Measurements from ENCODE around the gene TLR3. TPM values are rescaled to one million over a fixed set of nuclear protein-coding genes. Genes with fewer than 3 reads are reported as not detected.

The TLR3 gene
- polyA plus RNA-seq, 1 donor from 2014 or later, result not detected

- Histone ChIP-seq H3K27ac (ENCODE audit: low read length) (no peak overlapping the region), H3K4me3 (ENCODE audit: low read length) (no peak overlapping the region), H3K4me2 (ENCODE audit: low read length) (no peak overlapping the region), H3K79me2 (replicated peaks; ENCODE audit: insufficient read depth, low read length) (no peaks in the 10 kb centered on the region), H3K9ac (ENCODE audit: low read length) (no peak overlapping the region), H3K27me3 (ENCODE audit: insufficient read depth, low read depth, low read length) (no peaks in the 10 kb centered on the region), H3K9me2 (ENCODE audit: insufficient read depth, low read length) (no peaks in the 10 kb centered on the region), H2AFZ (ENCODE audit: low read depth, low read length) (no peak overlapping the region), H3K36me3 (ENCODE audit: insufficient read depth, low read length) (no peaks in the 10 kb centered on the region), H3F3A (ENCODE audit: insufficient read depth, low read length, poor library complexity, severe bottlenecking) (no peaks in the 10 kb centered on the region), H4K20me1 (ENCODE audit: insufficient read depth) (no peaks in the 10 kb centered on the region), H3K9me3 (ENCODE audit: low read length) (no peaks in the 10 kb centered on the region)
- TF ChIP-seq TAF1 (IDR thresholded peaks at IDR 0.05; ENCODE audit: low read depth) (no peak), REST (IDR thresholded peaks at IDR 0.05; ENCODE audit: borderline replicate concordance) (no peak), POLR2AphosphoS5 (IDR thresholded peaks at IDR 0.05) (no peak), EZH2 (IDR thresholded peaks at IDR 0.05; ENCODE audit: borderline replicate concordance, insufficient read depth, low read length, poor library complexity, severe bottlenecking) (no peak), SMC3 (conservative IDR thresholded peaks at IDR 0.05; ENCODE audit: poor library complexity) (no peak), MXI1 (conservative IDR thresholded peaks at IDR 0.05; ENCODE audit: poor library complexity, severe bottlenecking) (no peak)
Observed at GRCh38 chr4:186027405-186027804, 41.6 kb upstream of the TLR3 start.

- Histone ChIP-seq H3K4me2 (ENCODE audit: low read length) (peak overlapping the region; percentile 52), H3K9me2 (ENCODE audit: insufficient read depth, low read length) (no peaks in the 10 kb centered on the region), H3F3A (ENCODE audit: insufficient read depth, low read length, poor library complexity, severe bottlenecking) (no peaks in the 10 kb centered on the region), H3K27ac (ENCODE audit: low read length) (peak overlapping the region; percentile 73), H3K36me3 (ENCODE audit: insufficient read depth, low read length) (no peaks in the 10 kb centered on the region), H3K4me3 (ENCODE audit: low read length) (peak overlapping the region; percentile 56), H2AFZ (ENCODE audit: low read depth, low read length) (peak overlapping the region; percentile 88), H3K9me3 (ENCODE audit: low read length) (peaks cover under 1% of the 10 kb centered on the region), H3K27me3 (ENCODE audit: insufficient read depth, low read depth, low read length) (no peaks in the 10 kb centered on the region), H4K20me1 (ENCODE audit: insufficient read depth) (no peaks in the 10 kb centered on the region), H3K79me2 (replicated peaks; ENCODE audit: insufficient read depth, low read length) (no peaks in the 10 kb centered on the region), H3K9ac (ENCODE audit: low read length) (peak overlapping the region; percentile 65)
- TF ChIP-seq EP300 (conservative IDR thresholded peaks at IDR 0.05; ENCODE audit: poor library complexity, severe bottlenecking), result peak; percentile 57
- TF ChIP-seq CTCF (IDR thresholded peaks at IDR 0.05; ENCODE audit: poor library complexity, severe bottlenecking), result no peak
- no peak for TF ChIP-seq MXI1 (conservative IDR thresholded peaks at IDR 0.05; ENCODE audit: poor library complexity, severe bottlenecking)
- no peak for TF ChIP-seq TAF1 (IDR thresholded peaks at IDR 0.05; ENCODE audit: low read depth)
- peak; percentile 47 for TF ChIP-seq REST (IDR thresholded peaks at IDR 0.05; ENCODE audit: borderline replicate concordance)
- no peak for TF ChIP-seq RAD21 (conservative IDR thresholded peaks at IDR 0.05)
- peak; percentile 39 for TF ChIP-seq POLR2AphosphoS5 (IDR thresholded peaks at IDR 0.05)
- no peak for TF ChIP-seq EZH2 (IDR thresholded peaks at IDR 0.05; ENCODE audit: borderline replicate concordance, insufficient read depth, low read length, poor library complexity, severe bottlenecking)
- TF ChIP-seq SMC3 (conservative IDR thresholded peaks at IDR 0.05; ENCODE audit: poor library complexity), result peak; percentile 21
Observed at GRCh38 chr4:186029571-186030398, 39.2 kb upstream of the TLR3 start.
